HEK293 (cell line): ENCODE measurements around the gene MLF2.

Source experiments
- BCL11B ChIP-seq: fragments of 450-650 bp; formaldehyde crosslinking; IDR thresholded peaks from 2 replicates; pipeline ENCODE4 v1.5.1; 2016; ENCODE audit warnings: low read depth, missing biosample characterization, missing genetic modification characterization
- GLIS1 ChIP-seq: fragments of 450-650 bp; formaldehyde crosslinking; IDR thresholded peaks from 2 replicates; pipeline ENCODE4 v1.5.1; 2016; ENCODE audit warnings: missing biosample characterization, missing genetic modification characterization
- GLIS2 ChIP-seq: fragments of 450-650 bp; formaldehyde crosslinking; IDR thresholded peaks from 2 replicates; pipeline ENCODE4 v1.5.1; 2016; ENCODE audit warnings: missing biosample characterization, missing genetic modification characterization
- HOXA7 ChIP-seq: sonication (generic); formaldehyde crosslinking; IDR thresholded peaks from 2 replicates; pipeline ENCODE4 v1.8.1; 2022; ENCODE audit warnings: missing genetic modification reagents, borderline replicate concordance
- KLF7 ChIP-seq: fragments of 450-650 bp; formaldehyde crosslinking; IDR thresholded peaks from 2 replicates; pipeline ENCODE4 v1.5.1; 2016; ENCODE audit warnings: missing biosample characterization, missing genetic modification characterization, borderline replicate concordance
- TCF7L2 ChIP-seq: IDR thresholded peaks from 2 replicates; pipeline ENCODE4 v1.6.1; 2011; ENCODE audit warnings: low read depth, mild to moderate bottlenecking, inconsistent platforms, low read length, moderate library complexity, borderline replicate concordance
- ZBTB7A ChIP-seq: fragments of 450-650 bp; formaldehyde crosslinking; IDR thresholded peaks from 2 replicates; pipeline ENCODE4 v1.5.1; 2016; ENCODE audit warnings: low read depth, missing biosample characterization, missing genetic modification characterization
- ZIC2 ChIP-seq: fragments of 450-650 bp; formaldehyde crosslinking; IDR thresholded peaks from 2 replicates; pipeline ENCODE4 v1.5.1; 2016; ENCODE audit warnings: missing biosample characterization, missing genetic modification characterization
- ZNF10 ChIP-seq: fragments of 450-650 bp; formaldehyde crosslinking; IDR thresholded peaks from 2 replicates; pipeline ENCODE4 v1.5.1; 2017; ENCODE audit warnings: missing biosample characterization, missing genetic modification characterization
- ZNF155 ChIP-seq: fragments of 450-650 bp; formaldehyde crosslinking; IDR thresholded peaks from 2 replicates; pipeline ENCODE4 v1.5.1; 2016; ENCODE audit warnings: missing biosample characterization, missing genetic modification characterization
- ZNF202 ChIP-seq: fragments of 450-650 bp; formaldehyde crosslinking; IDR thresholded peaks from 2 replicates; pipeline ENCODE4 v1.5.1; 2016; ENCODE audit warnings: missing biosample characterization, missing genetic modification characterization, borderline replicate concordance
- ZNF335 ChIP-seq: fragments of 450-650 bp; formaldehyde crosslinking; conservative IDR thresholded peaks from 2 replicates; pipeline ENCODE4 v1.5.1; 2016; ENCODE audit warnings: missing biosample characterization, missing genetic modification characterization
- ZNF391 ChIP-seq: fragments of 450-650 bp; formaldehyde crosslinking; IDR thresholded peaks from 2 replicates; pipeline ENCODE4 v1.5.1; 2016; ENCODE audit warnings: low read depth, missing biosample characterization, missing genetic modification characterization, borderline replicate concordance
- ZNF433 ChIP-seq: fragments of 450-650 bp; formaldehyde crosslinking; IDR thresholded peaks from 2 replicates; pipeline ENCODE4 v1.5.1; 2016; ENCODE audit warnings: missing biosample characterization, missing genetic modification characterization, low read depth
- ZNF521 ChIP-seq: fragments of 450-650 bp; formaldehyde crosslinking; IDR thresholded peaks from 2 replicates; pipeline ENCODE4 v1.5.1; 2017; ENCODE audit warnings: missing biosample characterization, mild to moderate bottlenecking, missing genetic modification characterization
- ZNF560 ChIP-seq: fragments of 450-650 bp; formaldehyde crosslinking; IDR thresholded peaks from 2 replicates; pipeline ENCODE4 v1.5.1; 2017; ENCODE audit warnings: missing biosample characterization, missing genetic modification characterization, borderline replicate concordance
- ZNF660 ChIP-seq: fragments of 450-650 bp; IDR thresholded peaks from 2 replicates; pipeline ENCODE4 v1.5.1; 2018; ENCODE audit warnings: missing biosample characterization, mild to moderate bottlenecking, missing genetic modification characterization
- ZNF664 ChIP-seq: fragments of 450-650 bp; formaldehyde crosslinking; IDR thresholded peaks from 2 replicates; pipeline ENCODE4 v1.5.1; 2016; ENCODE audit warnings: missing biosample characterization, missing genetic modification characterization
- ZNF747 ChIP-seq: fragments of 450-650 bp; formaldehyde crosslinking; IDR thresholded peaks from 2 replicates; pipeline ENCODE4 v1.5.1; 2016; ENCODE audit warnings: missing biosample characterization, missing genetic modification characterization
- ZNF791 ChIP-seq: fragments of 450-650 bp; formaldehyde crosslinking; IDR thresholded peaks from 2 replicates; pipeline ENCODE4 v1.5.1; 2016; ENCODE audit warnings: missing biosample characterization, missing genetic modification characterization
- ZNF830 ChIP-seq: fragments of 450-650 bp; IDR thresholded peaks from 2 replicates; pipeline ENCODE4 v1.5.0; 2018; ENCODE audit warnings: missing biosample characterization, missing genetic modification characterization, low read depth, mild to moderate bottlenecking, moderate library complexity
- ZNF843 ChIP-seq: fragments of 450-650 bp; formaldehyde crosslinking; IDR thresholded peaks from 2 replicates; pipeline ENCODE4 v1.5.1; 2016; ENCODE audit warnings: missing biosample characterization, missing genetic modification characterization
- TF ChIP-seq, protein P1 (sequence below): fragments of 450-650 bp; formaldehyde crosslinking; IDR thresholded peaks from 2 replicates; pipeline ENCODE4 v1.5.1; 2017; ENCODE audit warnings: missing biosample characterization, missing genetic modification characterization
- TF ChIP-seq, protein P2 (sequence below): fragments of 450-650 bp; formaldehyde crosslinking; IDR thresholded peaks from 2 replicates; pipeline ENCODE4 v1.5.1; 2016; ENCODE audit warnings: missing biosample characterization, missing genetic modification characterization, low read depth
- TF ChIP-seq, protein P3 (sequence below): fragments of 450-650 bp; formaldehyde crosslinking; IDR thresholded peaks from 2 replicates; pipeline ENCODE4 v1.5.1; 2016; ENCODE audit warnings: missing biosample characterization, missing genetic modification characterization
- TF ChIP-seq, protein P4 (sequence below): IDR thresholded peaks from 2 replicates; pipeline ENCODE4 v1.6.1; 2011; ENCODE audit warnings: mild to moderate bottlenecking, low read depth, low read length, borderline replicate concordance
- TF ChIP-seq, protein P5 (sequence below): fragments of 450-650 bp; formaldehyde crosslinking; IDR thresholded peaks from 2 replicates; pipeline ENCODE4 v1.5.1; 2016; ENCODE audit warnings: missing biosample characterization, missing genetic modification characterization
- TF ChIP-seq, protein P6 (sequence below): fragments of 450-650 bp; formaldehyde crosslinking; IDR thresholded peaks from 2 replicates; pipeline ENCODE4 v1.5.1; 2017; ENCODE audit warnings: missing biosample characterization, missing genetic modification characterization

The MLF2 gene

DNA sequence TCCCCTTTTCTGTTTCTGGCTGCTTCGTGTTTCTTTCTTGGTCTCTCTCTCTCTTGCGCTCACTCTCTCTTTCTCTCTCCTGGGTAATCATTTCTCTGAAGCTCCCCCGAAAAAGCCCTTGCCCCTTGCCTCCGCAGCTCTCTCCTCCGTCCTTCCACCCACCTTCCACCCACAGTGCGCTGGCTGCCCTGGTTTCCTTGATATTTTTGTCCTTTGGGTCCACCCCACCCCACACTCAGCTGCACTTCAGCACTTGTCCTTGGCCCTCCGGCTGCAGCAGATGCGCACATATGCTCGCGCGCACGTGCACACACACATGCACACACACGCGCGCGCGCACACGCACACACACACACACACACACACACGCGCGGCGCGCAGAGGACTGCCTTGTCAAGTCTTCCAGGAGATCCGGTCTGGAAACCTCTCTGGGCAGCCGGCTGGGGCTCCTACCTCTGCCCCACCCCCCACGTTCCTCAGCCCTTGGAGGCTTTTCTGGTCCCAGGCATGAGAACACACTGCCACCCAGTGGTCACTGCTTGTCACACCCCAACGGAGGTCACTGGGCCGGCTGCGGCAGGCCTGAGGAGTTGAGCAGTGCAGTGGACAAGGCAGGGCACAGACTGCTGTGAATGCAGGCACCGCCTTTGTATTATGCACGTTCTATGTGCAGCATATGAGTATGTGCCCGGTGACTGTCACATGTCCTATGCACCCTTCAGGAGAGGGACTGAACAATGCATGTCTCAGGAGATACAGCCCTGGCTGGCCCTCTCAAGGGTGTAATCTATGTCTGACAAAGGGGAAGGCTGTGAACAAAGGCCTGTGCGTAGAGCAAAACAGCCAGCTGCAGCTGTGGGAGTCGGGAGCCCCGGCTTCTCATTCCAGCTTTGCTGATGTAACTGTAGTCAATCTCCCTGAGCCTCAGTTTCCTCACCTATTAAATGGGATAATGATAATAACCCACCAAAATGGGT lies 25.9 kb upstream of the MLF2 start (continued):
- TF ChIP-seq, protein P1, sequence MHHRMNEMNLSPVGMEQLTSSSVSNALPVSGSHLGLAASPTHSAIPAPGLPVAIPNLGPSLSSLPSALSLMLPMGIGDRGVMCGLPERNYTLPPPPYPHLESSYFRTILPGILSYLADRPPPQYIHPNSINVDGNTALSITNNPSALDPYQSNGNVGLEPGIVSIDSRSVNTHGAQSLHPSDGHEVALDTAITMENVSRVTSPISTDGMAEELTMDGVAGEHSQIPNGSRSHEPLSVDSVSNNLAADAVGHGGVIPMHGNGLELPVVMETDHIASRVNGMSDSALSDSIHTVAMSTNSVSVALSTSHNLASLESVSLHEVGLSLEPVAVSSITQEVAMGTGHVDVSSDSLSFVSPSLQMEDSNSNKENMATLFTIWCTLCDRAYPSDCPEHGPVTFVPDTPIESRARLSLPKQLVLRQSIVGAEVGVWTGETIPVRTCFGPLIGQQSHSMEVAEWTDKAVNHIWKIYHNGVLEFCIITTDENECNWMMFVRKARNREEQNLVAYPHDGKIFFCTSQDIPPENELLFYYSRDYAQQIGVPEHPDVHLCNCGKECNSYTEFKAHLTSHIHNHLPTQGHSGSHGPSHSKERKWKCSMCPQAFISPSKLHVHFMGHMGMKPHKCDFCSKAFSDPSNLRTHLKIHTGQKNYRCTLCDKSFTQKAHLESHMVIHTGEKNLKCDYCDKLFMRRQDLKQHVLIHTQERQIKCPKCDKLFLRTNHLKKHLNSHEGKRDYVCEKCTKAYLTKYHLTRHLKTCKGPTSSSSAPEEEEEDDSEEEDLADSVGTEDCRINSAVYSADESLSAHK = peak; percentile 77
- TF ChIP-seq ZNF202 (tag by site-specific recombination) (no peak), ZNF335 (tag by site-specific recombination) (peak; percentile 99), ZNF791 (tag by site-specific recombination) (no peak), KLF7 (tag by site-specific recombination) (no peak), TCF7L2 (no peak), ZNF664 (tag by site-specific recombination) (no peak), HOXA7 (CRISPR knock-in tag) (no peak), ZNF10 (tag by site-specific recombination) (no peak), ZNF747 (tag by site-specific recombination) (no peak), ZNF433 (tag by site-specific recombination) (no peak), ZNF830 (no peak), GLIS2 (tag by site-specific recombination) (peak; percentile 98), ZBTB7A (tag by site-specific recombination) (peak; percentile 28; the same call in 1 of the 2 replicates), GLIS1 (tag by site-specific recombination) (peak; percentile 91), ZIC2 (tag by site-specific recombination) (peak; percentile 38), ZNF660 (tag by site-specific recombination) (peak; percentile 80; the same call in 1 of the 2 replicates), ZNF521 (no peak), ZNF391 (tag by site-specific recombination) (peak; percentile 96), ZNF560 (tag by site-specific recombination) (no peak), ZNF843 (tag by site-specific recombination) (peak; percentile 85), BCL11B (tag by site-specific recombination) (peak; percentile 73; the same call in 1 of the 2 replicates), ZNF155 (tag by site-specific recombination) (no peak)
- TF ChIP-seq, protein P2, sequence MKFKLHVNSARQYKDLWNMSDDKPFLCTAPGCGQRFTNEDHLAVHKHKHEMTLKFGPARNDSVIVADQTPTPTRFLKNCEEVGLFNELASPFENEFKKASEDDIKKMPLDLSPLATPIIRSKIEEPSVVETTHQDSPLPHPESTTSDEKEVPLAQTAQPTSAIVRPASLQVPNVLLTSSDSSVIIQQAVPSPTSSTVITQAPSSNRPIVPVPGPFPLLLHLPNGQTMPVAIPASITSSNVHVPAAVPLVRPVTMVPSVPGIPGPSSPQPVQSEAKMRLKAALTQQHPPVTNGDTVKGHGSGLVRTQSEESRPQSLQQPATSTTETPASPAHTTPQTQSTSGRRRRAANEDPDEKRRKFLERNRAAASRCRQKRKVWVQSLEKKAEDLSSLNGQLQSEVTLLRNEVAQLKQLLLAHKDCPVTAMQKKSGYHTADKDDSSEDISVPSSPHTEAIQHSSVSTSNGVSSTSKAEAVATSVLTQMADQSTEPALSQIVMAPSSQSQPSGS (tag by site-specific recombination) = no peak
- TF ChIP-seq, protein P3, sequence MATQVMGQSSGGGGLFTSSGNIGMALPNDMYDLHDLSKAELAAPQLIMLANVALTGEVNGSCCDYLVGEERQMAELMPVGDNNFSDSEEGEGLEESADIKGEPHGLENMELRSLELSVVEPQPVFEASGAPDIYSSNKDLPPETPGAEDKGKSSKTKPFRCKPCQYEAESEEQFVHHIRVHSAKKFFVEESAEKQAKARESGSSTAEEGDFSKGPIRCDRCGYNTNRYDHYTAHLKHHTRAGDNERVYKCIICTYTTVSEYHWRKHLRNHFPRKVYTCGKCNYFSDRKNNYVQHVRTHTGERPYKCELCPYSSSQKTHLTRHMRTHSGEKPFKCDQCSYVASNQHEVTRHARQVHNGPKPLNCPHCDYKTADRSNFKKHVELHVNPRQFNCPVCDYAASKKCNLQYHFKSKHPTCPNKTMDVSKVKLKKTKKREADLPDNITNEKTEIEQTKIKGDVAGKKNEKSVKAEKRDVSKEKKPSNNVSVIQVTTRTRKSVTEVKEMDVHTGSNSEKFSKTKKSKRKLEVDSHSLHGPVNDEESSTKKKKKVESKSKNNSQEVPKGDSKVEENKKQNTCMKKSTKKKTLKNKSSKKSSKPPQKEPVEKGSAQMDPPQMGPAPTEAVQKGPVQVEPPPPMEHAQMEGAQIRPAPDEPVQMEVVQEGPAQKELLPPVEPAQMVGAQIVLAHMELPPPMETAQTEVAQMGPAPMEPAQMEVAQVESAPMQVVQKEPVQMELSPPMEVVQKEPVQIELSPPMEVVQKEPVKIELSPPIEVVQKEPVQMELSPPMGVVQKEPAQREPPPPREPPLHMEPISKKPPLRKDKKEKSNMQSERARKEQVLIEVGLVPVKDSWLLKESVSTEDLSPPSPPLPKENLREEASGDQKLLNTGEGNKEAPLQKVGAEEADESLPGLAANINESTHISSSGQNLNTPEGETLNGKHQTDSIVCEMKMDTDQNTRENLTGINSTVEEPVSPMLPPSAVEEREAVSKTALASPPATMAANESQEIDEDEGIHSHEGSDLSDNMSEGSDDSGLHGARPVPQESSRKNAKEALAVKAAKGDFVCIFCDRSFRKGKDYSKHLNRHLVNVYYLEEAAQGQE (tag by site-specific recombination) = peak; percentile 78
- TF ChIP-seq, protein P4, sequence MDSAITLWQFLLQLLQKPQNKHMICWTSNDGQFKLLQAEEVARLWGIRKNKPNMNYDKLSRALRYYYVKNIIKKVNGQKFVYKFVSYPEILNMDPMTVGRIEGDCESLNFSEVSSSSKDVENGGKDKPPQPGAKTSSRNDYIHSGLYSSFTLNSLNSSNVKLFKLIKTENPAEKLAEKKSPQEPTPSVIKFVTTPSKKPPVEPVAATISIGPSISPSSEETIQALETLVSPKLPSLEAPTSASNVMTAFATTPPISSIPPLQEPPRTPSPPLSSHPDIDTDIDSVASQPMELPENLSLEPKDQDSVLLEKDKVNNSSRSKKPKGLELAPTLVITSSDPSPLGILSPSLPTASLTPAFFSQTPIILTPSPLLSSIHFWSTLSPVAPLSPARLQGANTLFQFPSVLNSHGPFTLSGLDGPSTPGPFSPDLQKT = no peak
- TF ChIP-seq, protein P5, sequence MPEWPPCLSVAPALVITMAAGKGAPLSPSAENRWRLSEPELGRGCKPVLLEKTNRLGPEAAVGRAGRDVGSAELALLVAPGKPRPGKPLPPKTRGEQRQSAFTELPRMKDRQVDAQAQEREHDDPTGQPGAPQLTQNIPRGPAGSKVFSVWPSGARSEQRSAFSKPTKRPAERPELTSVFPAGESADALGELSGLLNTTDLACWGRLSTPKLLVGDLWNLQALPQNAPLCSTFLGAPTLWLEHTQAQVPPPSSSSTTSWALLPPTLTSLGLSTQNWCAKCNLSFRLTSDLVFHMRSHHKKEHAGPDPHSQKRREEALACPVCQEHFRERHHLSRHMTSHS = no peak
- TF ChIP-seq, protein P6, sequence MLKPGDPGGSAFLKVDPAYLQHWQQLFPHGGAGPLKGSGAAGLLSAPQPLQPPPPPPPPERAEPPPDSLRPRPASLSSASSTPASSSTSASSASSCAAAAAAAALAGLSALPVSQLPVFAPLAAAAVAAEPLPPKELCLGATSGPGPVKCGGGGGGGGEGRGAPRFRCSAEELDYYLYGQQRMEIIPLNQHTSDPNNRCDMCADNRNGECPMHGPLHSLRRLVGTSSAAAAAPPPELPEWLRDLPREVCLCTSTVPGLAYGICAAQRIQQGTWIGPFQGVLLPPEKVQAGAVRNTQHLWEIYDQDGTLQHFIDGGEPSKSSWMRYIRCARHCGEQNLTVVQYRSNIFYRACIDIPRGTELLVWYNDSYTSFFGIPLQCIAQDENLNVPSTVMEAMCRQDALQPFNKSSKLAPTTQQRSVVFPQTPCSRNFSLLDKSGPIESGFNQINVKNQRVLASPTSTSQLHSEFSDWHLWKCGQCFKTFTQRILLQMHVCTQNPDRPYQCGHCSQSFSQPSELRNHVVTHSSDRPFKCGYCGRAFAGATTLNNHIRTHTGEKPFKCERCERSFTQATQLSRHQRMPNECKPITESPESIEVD (tag by site-specific recombination) = no peak
